Liver (tissue), 3 donors: ENCODE measurements around the gene HHAT.

ENCODE experiments used
- CTCF ChIP-seq: fragments of 150-350 bp; IDR thresholded peaks from 2 replicates; pipeline ENCODE4 v1.5.1; 2017; ENCODE audit warnings: improper control_type of control experiment, low read depth, low read length; ENCODE audit not compliant: missing input control
- EGR1 ChIP-seq, 2 donors: IDR thresholded peaks; 2 replicates each; pipeline ENCODE4 v1.6.1; 2016 to 2018; ENCODE audit warnings: antibody characterized with exemption in 2 of 2, low read depth in 2 of 2
- FOXA1 ChIP-seq: IDR thresholded peaks from 2 replicates; pipeline ENCODE4 v1.6.1; 2016; ENCODE audit warnings: antibody characterized with exemption
- JUND ChIP-seq, 2 donors: IDR thresholded peaks; 2 replicates each; pipeline ENCODE4 v1.6.1; 2016; ENCODE audit warnings: antibody characterized with exemption in 2 of 2
- SP1 ChIP-seq: IDR thresholded peaks from 2 replicates; pipeline ENCODE4 v1.6.1; 2018; ENCODE audit warnings: antibody characterized with exemption, mild to moderate bottlenecking
- YY1 ChIP-seq: IDR thresholded peaks from 2 replicates; pipeline ENCODE4 v1.6.1; 2016; ENCODE audit warnings: antibody characterized with exemption, mild to moderate bottlenecking
- ZBTB33 ChIP-seq: IDR thresholded peaks from 2 replicates; pipeline ENCODE4 v1.6.1; 2016; ENCODE audit warnings: antibody characterized with exemption
- TF ChIP-seq, protein P1 (sequence below): IDR thresholded peaks from 2 replicates; pipeline ENCODE4 v1.6.1; 2016; ENCODE audit warnings: antibody characterized with exemption, mild to moderate bottlenecking
- donor health status: healthy.
- donor health status: healthy.

DNA sequence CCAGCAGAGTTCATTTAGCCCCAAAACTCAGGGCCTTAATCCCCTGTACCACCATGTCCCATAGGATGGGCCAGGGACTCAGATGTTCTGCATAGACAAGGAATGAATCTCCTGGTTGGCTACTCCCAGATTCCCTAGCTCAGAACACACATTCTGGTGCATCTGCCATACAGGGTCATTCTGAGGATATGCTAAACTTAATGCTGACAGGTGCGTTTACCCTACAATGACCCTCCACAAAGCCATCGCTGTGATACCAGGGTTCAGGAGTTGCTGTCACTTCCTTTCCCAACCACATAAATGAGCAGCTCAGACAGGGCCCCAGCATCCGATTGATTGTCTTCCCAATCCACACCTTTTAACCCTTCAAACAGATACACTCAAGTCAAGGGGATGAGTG, 32.0 kb upstream of the HHAT start:
- no peak for TF ChIP-seq CTCF
- TF ChIP-seq SP1 = no peak
- TF ChIP-seq YY1 = no peak
- TF ChIP-seq ZBTB33 = no peak
- no peak for TF ChIP-seq EGR1 (IDR thresholded peaks at IDR 0.05; ENCODE audit: low read depth in 2 of 2)
- no peak for TF ChIP-seq FOXA1
- no peak for TF ChIP-seq JUND (IDR thresholded peaks at IDR 0.05)
- TF ChIP-seq, protein P1, sequence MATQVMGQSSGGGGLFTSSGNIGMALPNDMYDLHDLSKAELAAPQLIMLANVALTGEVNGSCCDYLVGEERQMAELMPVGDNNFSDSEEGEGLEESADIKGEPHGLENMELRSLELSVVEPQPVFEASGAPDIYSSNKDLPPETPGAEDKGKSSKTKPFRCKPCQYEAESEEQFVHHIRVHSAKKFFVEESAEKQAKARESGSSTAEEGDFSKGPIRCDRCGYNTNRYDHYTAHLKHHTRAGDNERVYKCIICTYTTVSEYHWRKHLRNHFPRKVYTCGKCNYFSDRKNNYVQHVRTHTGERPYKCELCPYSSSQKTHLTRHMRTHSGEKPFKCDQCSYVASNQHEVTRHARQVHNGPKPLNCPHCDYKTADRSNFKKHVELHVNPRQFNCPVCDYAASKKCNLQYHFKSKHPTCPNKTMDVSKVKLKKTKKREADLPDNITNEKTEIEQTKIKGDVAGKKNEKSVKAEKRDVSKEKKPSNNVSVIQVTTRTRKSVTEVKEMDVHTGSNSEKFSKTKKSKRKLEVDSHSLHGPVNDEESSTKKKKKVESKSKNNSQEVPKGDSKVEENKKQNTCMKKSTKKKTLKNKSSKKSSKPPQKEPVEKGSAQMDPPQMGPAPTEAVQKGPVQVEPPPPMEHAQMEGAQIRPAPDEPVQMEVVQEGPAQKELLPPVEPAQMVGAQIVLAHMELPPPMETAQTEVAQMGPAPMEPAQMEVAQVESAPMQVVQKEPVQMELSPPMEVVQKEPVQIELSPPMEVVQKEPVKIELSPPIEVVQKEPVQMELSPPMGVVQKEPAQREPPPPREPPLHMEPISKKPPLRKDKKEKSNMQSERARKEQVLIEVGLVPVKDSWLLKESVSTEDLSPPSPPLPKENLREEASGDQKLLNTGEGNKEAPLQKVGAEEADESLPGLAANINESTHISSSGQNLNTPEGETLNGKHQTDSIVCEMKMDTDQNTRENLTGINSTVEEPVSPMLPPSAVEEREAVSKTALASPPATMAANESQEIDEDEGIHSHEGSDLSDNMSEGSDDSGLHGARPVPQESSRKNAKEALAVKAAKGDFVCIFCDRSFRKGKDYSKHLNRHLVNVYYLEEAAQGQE = no peak
